ENCODE results near the gene DIP2B. TPM values are rescaled to one million over a fixed set of nuclear protein-coding genes. Genes with fewer than 3 reads are reported as not detected.

Gene DIP2B
- total RNA-seq, 1 experiment from 2014 or later, result 20.0 TPM

GRCh38 chr12:50715174-50715573, 210.4 kb downstream of the DIP2B start:
- H2BK15ac ChIP-seq (ENCODE audit: low read depth, low read length), result no peak overlapping the region
- H3K79me1 ChIP-seq (ENCODE audit: insufficient read depth, low read depth, low read length, poor library complexity, severe bottlenecking), result no peaks in the 10 kb centered on the region
- WGBS (ENCODE audit: extremely low coverage, insufficient read length, low lambda C conversion rate), result no CpG with 5 or more reads among the region's 2 CpGs
- no peak overlapping the region for H2BK120ac ChIP-seq (ENCODE audit: low read depth, low read length, poor library complexity, severe bottlenecking)
- H3K27me3 ChIP-seq (ENCODE audit: insufficient read depth, low read length), result no peaks in the 10 kb centered on the region
- H4K91ac ChIP-seq (ENCODE audit: insufficient read length, low read depth, low read length), result no peak overlapping the region
- no peaks in the 10 kb centered on the region for H3K9me3 Mint-ChIP-seq
- no peak overlapping the region for H3T11ph ChIP-seq (ENCODE audit: low read length)
- no peak overlapping the region for H3K4ac ChIP-seq (ENCODE audit: low read depth, low read length)
- H3K9ac ChIP-seq (ENCODE audit: extremely low read depth, insufficient read length, low read length), result no peak overlapping the region
- no peak overlapping the region for H3K4me2 ChIP-seq (ENCODE audit: insufficient read depth, insufficient read length, low read length)
- H3K27ac ChIP-seq (ENCODE audit: insufficient read length, low read depth, low read length), result no peak overlapping the region
- H2AFZ ChIP-seq (ENCODE audit: low read length), result no peak overlapping the region
- H3K27me3 Mint-ChIP-seq (ENCODE audit: low read depth), result no peaks in the 10 kb centered on the region
- no peak overlapping the region for H3K18ac ChIP-seq (ENCODE audit: insufficient read length, low read depth, low read length)
- H2AK5ac ChIP-seq (ENCODE audit: insufficient read length, low read length), result no peak overlapping the region
- H3K4me1 ChIP-seq (ENCODE audit: insufficient read depth, low read length), result no peaks in the 10 kb centered on the region
- no peaks in the 10 kb centered on the region for H3K4me1 Mint-ChIP-seq
- H4K20me1 ChIP-seq (ENCODE audit: control insufficient read depth, insufficient read depth, insufficient read length), result no peaks in the 10 kb centered on the region
- no peak overlapping the region for H3K14ac ChIP-seq (ENCODE audit: insufficient read depth, low read length)
- H4K5ac ChIP-seq (ENCODE audit: insufficient read length, low read depth, low read length), result no peak overlapping the region
- H3K9me3 ChIP-seq (ENCODE audit: control insufficient read depth, low read depth, low read length), result no peaks in the 10 kb centered on the region
- H3K23ac ChIP-seq (ENCODE audit: insufficient read length, low read depth, low read length), result no peak overlapping the region
- H2BK20ac ChIP-seq (ENCODE audit: low read depth, low read length, poor library complexity, severe bottlenecking), result no peak overlapping the region
- H3K79me2 ChIP-seq (ENCODE audit: insufficient read depth, low read length), result no peaks in the 10 kb centered on the region
- H3K4me3 Mint-ChIP-seq, result no peak overlapping the region
- no peak overlapping the region for H3K56ac ChIP-seq (ENCODE audit: insufficient read length, low read depth, low read length)
- no peak overlapping the region for H4K8ac ChIP-seq (replicated peaks; ENCODE audit: insufficient read length, low read depth, low read length)
- no peak for TF ChIP-seq CTCF (conservative IDR thresholded peaks at IDR 0.05)
- no peaks in the 10 kb centered on the region for H3K23me2 ChIP-seq (ENCODE audit: insufficient read length, low read depth, low read length, poor library complexity, severe bottlenecking)
- H2BK12ac ChIP-seq (ENCODE audit: insufficient read length, low read depth, low read length), result no peak overlapping the region
- H3K27ac Mint-ChIP-seq, result no peak overlapping the region
- peaks cover 26 to 47% (median 32%) of the 10 kb centered on the region in 3 experiments for H3K36me3 Mint-ChIP-seq (ENCODE audit: insufficient read depth in 1 of 3, low read depth in 3 of 3)
- H2BK5ac ChIP-seq (ENCODE audit: insufficient read length, low read length), result no peak overlapping the region
- no peak for DNase-seq

Data from H9 (cell line).